Adrenal gland (tissue), 12 donors: ENCODE data around the gene CFAP251. TPM values are rescaled to one million over a fixed set of nuclear protein-coding genes. Genes with fewer than 3 reads are reported as not detected.
"Not testable (repeated sequence)": the region's sequence is repeated elsewhere in the genome, so short reads cannot be mapped to it uniquely, and the experiment has no call there.

Source experiments
- DNase-seq, 7 donors: peaks; one replicate each; pipeline ENCODE4 v3.0.0-alpha.2; 2019 to 2020
- H3K27ac ChIP-seq, 5 donors: fragments of 200-600 bp; sonication (generic) in 4 of 5; 1 replicate in 3 of 5; 2 replicates in 2 of 5; pipeline versions ENCODE4 v1.5.1 to v1.8.0; 2016 to 2020; ENCODE audit warnings: mild to moderate bottlenecking in 1 of 5
- H3K27me3 ChIP-seq: fragments of 200-600 bp; 2 replicates; pipeline ENCODE4 v1.8.0; 2021
- H3K36me3 ChIP-seq, 2 donors: fragments of 200-600 bp; replicated peaks in 1 of 2; 1 replicate in 1 of 2; 2 replicates in 1 of 2; pipeline versions ENCODE4 v1.5.1 to v1.8.0; 2018 to 2022
- H3K4me1 ChIP-seq, 2 donors: fragments of 200-600 bp; replicated peaks in 1 of 2; 1 replicate in 1 of 2; 2 replicates in 1 of 2; pipeline versions ENCODE4 v1.5.1 to v1.8.0; 2018 to 2021
- H3K4me3 ChIP-seq, 4 donors: fragments of 200-600 bp; sonication (generic) in 3 of 4; one replicate each; pipeline ENCODE4 v1.5.1; 2016 to 2018
- H3K9me3 ChIP-seq, 3 donors: fragments of 200-600 bp; sonication (generic) in 1 of 3; replicated peaks in 1 of 3; 1 replicate in 2 of 3; 2 replicates in 1 of 3; pipeline versions ENCODE4 v1.5.1 to v1.8.0; 2016 to 2021
- CTCF ChIP-seq, 6 experiments: fragments of 450-650 bp in 4 of 6; fragments of 200-600 bp in 2 of 6; sonication (generic) in 1 of 6; IDR thresholded peaks; 1 replicate in 5 of 6; 2 replicates in 1 of 6; pipeline versions ENCODE4 v1.5.1 to v1.8.0; 2016 to 2021; ENCODE audit warnings: antibody characterized with exemption in 6 of 6, mild to moderate bottlenecking in 2 of 6, moderate library complexity in 1 of 6
- POLR2A ChIP-seq, 2 donors: fragments of 450-650 bp; IDR thresholded peaks; one replicate each; pipeline ENCODE4 v1.6.1; 2017; ENCODE audit warnings: antibody characterized with exemption in 2 of 2, mild to moderate bottlenecking in 2 of 2, moderate library complexity in 1 of 2
- WGBS, 4 donors: extraction: QIAGEN DNeasy Blood & Tissue Kit in 2 of 4; methylation state at CpG; one replicate each; pipeline versions ENCODE4 v1.1.5 to v1.1.7; 2013 to 2017; 5-methylcytosine and 5-hydroxymethylcytosine counted together
- intact Hi-C, 2 donors: fragments of 100-400 bp; cut with DNase I; formaldehyde crosslinking; loops; one replicate each; pipeline versions ENCODE4 v1.14.1 to v1.15.0; 2022 to 2023
- polyA plus RNA-seq, 3 donors: library from polyadenylated mRNA; stranded (reverse); fragments of 200-250 nt in 2 of 3; fragments of 350-450 nt in 1 of 3; fragmentation: Illumina TruSeq in 1 of 3; extraction: RNeasy Lipid Tissue Mini Kit (QIAGEN cat#74804) in 1 of 3; gene quantifications; one replicate each; pipeline ENCODE4 v1.2.3, GENCODE V29; 2013 to 2014
- total RNA-seq, 9 donors: library from RNA; depleted of rRNA in 4 of 9; stranded (reverse); fragments of >200 nt in 4 of 9; fragments of 120-200 nt in 1 of 9; fragmentation: NEBNext Ultra II Directional in 1 of 9; extraction: Animal tissue kit (Norgen Biotek cat#: 25700) in 1 of 9; gene quantifications; one replicate each; pipeline versions ENCODE4 v1.1.0 to v1.2.4, GENCODE V29; 2013 to 2023
- donor health status: healthy with polysubstance abuse.
- donor health status: Bipolar disorder and iron deficiency.
- donor health status: DM: yes; HTN: yes; CAD: no.
- donor health status: DM: no; HTN: no; CAD: no.
- donor health status: DM: no; HTN: no; CAD: no.
- donor health status: DM: yes; HTN: yes; CAD: no.

The CFAP251 gene
- total and polyA plus RNA-seq, 12 donors = 0.30 to 11.6 (median 2.7) TPM

DNA sequence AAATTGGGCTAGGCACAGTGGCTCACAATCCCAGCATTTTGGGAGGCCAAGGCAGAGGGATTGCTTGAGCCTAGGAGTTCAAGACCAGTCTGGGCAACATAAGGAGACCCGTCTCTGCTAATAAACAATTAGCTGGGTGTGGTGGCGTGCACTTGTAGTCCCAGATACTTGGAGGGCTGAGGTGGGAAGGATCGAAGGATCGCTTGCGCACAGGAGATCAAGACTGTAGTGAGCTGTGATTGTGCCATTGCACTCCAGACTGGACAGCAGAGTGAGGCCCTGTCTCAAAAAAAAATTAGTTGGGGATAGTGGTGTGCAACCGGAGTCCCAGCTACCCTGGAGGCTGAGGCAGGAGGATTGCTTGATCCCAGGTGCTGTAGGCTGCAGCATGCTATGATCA, 64.6 kb downstream of the CFAP251 start:
- DNase-seq = no peak
- intact Hi-C loops = no loop called here
- no peaks in the 10 kb centered on the region for H3K27me3 ChIP-seq
- no peak overlapping the region for H3K27ac ChIP-seq
- no peaks in the 10 kb centered on the region for H3K36me3 ChIP-seq
- 94% methylated on average over 5 to 6 of the region's 6 CpGs for WGBS, 4 donors
- H3K4me1 ChIP-seq = no peaks in the 10 kb centered on the region
- H3K4me3 ChIP-seq = no peak overlapping the region
- TF ChIP-seq POLR2A (IDR thresholded peaks at IDR 0.05) (no peak), CTCF (IDR thresholded peaks at IDR 0.05) (no peak)
- no peaks in the 10 kb centered on the region for H3K9me3 ChIP-seq

DNA sequence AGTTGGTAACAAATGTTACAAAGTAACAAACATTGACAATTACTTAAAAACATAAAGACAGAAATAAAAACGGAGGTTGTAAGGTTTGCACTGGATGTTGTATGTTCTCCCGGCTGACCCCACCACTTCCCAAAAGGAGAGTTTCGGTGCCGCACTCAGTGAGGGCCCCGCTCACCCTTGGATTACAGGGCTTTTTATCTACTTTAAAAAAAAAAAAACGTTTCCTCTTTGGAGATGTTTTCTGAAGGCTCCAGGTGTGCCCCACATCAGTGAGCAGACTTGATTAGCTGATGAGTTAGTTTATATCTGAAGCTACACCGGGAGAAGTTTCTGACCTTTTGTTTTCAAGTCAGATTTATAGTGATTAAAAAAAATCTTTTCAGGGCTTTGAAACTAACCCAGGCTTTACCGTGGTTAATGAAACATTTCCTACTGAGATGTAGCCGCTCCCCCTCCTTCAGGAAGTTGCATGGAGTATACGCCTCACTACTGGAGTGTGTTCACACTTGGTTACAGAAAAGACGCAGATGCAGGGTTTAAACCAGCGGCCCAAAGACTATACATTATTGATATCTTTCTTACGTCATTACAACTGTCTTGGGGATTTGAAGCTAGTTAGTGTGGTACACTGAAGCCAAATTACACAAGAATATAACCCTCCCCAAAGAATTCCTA, 65.3 kb downstream of the CFAP251 start:
- Histone ChIP-seq H3K9me3 (no peaks in the 10 kb centered on the region), H3K36me3 (no peaks in the 10 kb centered on the region), H3K4me3 (no peak overlapping the region), H3K4me1 (no peaks in the 10 kb centered on the region), H3K27me3 (no peaks in the 10 kb centered on the region), H3K27ac (no peak overlapping the region)
- intact Hi-C loops = no loop called here
- 56 to 67% (median 63%) methylated on average over 13 of the region's 13 CpGs for WGBS, 4 donors
- DNase-seq = no peak
- TF ChIP-seq CTCF (IDR thresholded peaks at IDR 0.05) (no peak), POLR2A (IDR thresholded peaks at IDR 0.05) (no peak)

DNA sequence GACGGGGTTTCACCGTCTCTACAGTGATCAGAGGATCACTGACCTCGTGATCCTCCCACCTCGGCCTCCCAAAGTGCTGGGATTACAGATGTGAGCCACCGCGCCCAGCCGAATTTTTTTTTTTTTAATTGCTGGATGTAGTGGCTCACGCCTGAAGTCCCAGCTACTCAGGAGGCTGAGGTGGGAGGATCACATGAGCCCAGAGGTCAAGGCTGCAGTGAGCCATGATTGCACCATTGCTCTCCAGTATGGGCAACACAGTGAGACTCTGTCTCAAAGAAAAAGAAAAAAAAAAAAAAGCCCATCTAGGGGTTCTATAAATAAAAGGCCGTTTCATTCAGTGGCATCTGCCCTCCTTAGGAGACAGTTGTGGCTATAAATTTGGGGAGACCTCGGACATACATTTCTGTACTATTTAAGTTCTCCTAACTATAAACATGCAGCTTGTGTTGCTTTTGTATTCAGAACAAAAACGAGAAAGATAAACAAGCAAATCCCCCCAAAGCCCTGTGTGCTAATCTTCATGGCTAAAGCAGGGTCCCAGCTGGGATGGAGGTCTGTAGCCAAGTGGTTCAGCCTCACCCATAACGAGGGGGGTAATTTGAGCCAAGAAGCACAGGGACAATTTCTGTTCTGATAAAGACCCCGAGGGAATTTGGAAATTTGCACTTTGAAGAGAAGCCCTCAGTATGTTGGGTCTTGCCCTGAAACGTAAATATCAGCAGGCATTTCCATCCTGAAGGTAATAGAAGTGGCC, 68.3 kb downstream of the CFAP251 start:
- no peaks in the 10 kb centered on the region for H3K36me3 ChIP-seq
- H3K27me3 ChIP-seq = no peaks in the 10 kb centered on the region
- no peak for TF ChIP-seq CTCF (IDR thresholded peaks at IDR 0.05)
- no peak for TF ChIP-seq POLR2A (IDR thresholded peaks at IDR 0.05)
- no peaks in the 10 kb centered on the region for H3K9me3 ChIP-seq
- H3K4me1 ChIP-seq = no peaks in the 10 kb centered on the region
- intact Hi-C loops = no loop called here
- 82 to 88% (median 85%) methylated on average over 14 of the region's 14 CpGs for WGBS, 4 donors
- H3K4me3 ChIP-seq = no peak overlapping the region
- no peak overlapping the region for H3K27ac ChIP-seq
- DNase-seq = no peak

- H3K4me3 ChIP-seq, H3K9me3 ChIP-seq, H3K27ac ChIP-seq, intact Hi-C loops, H3K27me3 ChIP-seq, H3K36me3 ChIP-seq, DNase-seq, H3K4me1 ChIP-seq: not testable (repeated sequence)
- WGBS, 4 donors = 91 to 97% (median 93%) methylated on average over 10 of the region's 10 CpGs
These were observed 70.1 kb downstream of the CFAP251 start for GRCh38 chr12:121988519-121988918.
